Renal cortex interstitium (tissue), 11 donors: ENCODE data around the gene DDX56. TPM values are rescaled to one million over a fixed set of nuclear protein-coding genes. Genes with fewer than 3 reads are reported as not detected.

Source experiments
- DNase-seq, 11 donors: peaks; one replicate each; pipeline ENCODE4 v3.0.0-alpha.2; 2013; ENCODE audit warnings: low read depth in 9 of 11, low spot score in 4 of 11; ENCODE audit errors: extremely low read depth in 1 of 11
- polyA plus RNA-seq, 3 donors: library from polyadenylated mRNA; unstranded; fragments of 120-200 nt; gene quantifications; one replicate each; pipeline ENCODE4 v1.2.1, GENCODE V29; 2013; ENCODE audit not compliant: insufficient read length in 3 of 3

Gene DDX56
- polyA plus RNA-seq, 3 donors, result 82.6 to 131 (median 91.3) TPM

GRCh38 chr7:44521347-44522095, 52.2 kb downstream of the DDX56 start:
- no peak for DNase-seq

- DNase-seq, result no peak
Observed at GRCh38 chr7:44520574-44520973, 53.1 kb downstream of the DDX56 start.

DNA sequence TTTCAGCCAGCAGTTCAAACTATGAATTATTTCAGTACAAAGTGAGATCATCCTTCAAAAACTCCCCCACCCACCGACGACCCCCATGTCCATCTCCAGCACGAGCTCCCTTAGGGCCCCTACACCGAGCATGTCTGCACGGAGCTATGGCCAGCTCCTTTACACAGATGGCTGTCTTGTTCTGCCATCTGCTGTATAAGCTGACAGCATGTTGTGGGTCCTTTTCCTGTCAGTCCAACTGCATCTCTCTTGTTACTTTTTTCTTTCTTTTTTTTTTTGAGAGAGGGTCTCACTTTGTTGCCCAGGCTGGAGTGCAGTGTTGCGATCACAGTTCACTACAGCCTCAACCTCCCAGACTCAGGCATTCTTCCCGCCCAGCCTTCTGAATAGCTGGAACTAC, 54.2 kb downstream of the DDX56 start:
- DNase-seq, result no peak

DNA sequence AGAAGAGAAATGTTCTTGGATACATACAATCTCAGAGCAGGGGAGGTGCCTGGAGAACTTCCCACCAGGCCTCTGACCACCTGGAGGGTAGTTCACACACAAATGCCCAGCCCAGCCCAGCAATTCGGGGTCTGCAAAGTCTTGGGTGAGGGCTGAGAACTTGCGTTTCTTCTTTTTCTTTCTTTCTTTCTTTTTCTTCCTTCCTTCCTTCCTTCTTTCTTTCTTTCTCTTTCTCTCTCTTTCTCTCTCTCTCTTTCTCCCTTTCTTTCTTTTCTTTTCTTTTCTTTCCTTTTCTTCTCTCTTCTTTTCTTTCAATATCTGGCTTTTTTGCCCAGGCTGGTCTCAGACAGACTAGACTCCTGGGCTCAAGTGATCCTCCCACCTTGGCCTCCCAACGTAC, 54.9 kb downstream of the DDX56 start:
- DNase-seq, result no peak

DNA sequence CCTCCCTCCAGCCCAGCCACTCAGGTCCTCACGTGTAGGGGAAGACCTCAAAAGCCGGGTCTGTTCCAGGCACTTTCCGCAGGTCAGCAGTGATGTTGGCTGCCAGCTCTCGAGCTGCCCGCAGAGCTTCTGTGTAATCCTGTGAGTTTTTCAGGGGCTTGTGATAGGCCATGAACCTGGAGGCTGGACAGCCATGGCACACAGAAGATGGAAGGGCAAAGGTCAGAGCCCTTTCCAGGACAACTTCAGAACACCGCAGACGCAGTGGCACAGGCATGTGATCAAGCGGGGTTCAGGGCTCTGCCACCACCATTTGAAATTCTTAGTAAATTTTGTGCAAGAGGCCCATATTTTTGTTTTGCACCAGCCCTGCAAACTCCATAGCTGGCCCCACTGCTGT, 56.5 kb downstream of the DDX56 start:
- DNase-seq, result no peak

Other genes starting within 250 kb of the DDX56 start
- gene CAMK2B, start 248.3 kb downstream of the DDX56 start, polyA plus RNA-seq, result 1 to 10 TPM; 1.7 to 3.7 (median 3.4) TPM
- gene NUDCD3, start 83.2 kb downstream of the DDX56 start, polyA plus RNA-seq, result 10 to 100 TPM; 81.7 to 96.9 (median 84.8) TPM
- 1 to 10 TPM; 2.5 to 3.9 (median 3.3) TPM for gene NPC1L1, start 32.6 kb downstream of the DDX56 start, polyA plus RNA-seq
- 100 to 1,000 TPM; 134 to 175 (median 142) TPM for gene TMED4, start 8.3 kb upstream of the DDX56 start, polyA plus RNA-seq
- gene OGDH, start 32.7 kb upstream of the DDX56 start, polyA plus RNA-seq, result 10 to 100 TPM; 81.6 to 93.6 (median 84.2) TPM
- 100 to 1,000 TPM in 1 of 3 donors, 10 to 100 TPM in 2; 53.9 to 109 (median 72.0) TPM for gene ZMIZ2, start 174.9 kb upstream of the DDX56 start, polyA plus RNA-seq
- 1,000 to 10,000 TPM; 1,113 to 1,381 (median 1,260) TPM for gene PPIA, start 222.8 kb upstream of the DDX56 start, polyA plus RNA-seq